HG03025 (cell line): Measurements from ENCODE around the gene PHACTR3.

Experiments
- ATAC-seq: cut with Tn5 transposase; IDR thresholded peaks from one replicate; pipeline ENCODE4 v1.9.1; 2021; ENCODE audit warnings: mild to moderate bottlenecking, moderate library complexity; ENCODE audit not compliant: unreplicated experiment, low FRiP score

The PHACTR3 gene

GRCh38 chr20:59821201-59821600, 216.9 kb downstream of the PHACTR3 start:
- no peak for ATAC-seq

GRCh38 chr20:59821788-59822187, 217.4 kb downstream of the PHACTR3 start:
- no peak for ATAC-seq

GRCh38 chr20:59822291-59823029, 218.1 kb downstream of the PHACTR3 start:
- no peak for ATAC-seq

- no peak for ATAC-seq
Observed at GRCh38 chr20:59823030-59823423, 218.7 kb downstream of the PHACTR3 start.

GRCh38 chr20:59823491-59824259, 219.3 kb downstream of the PHACTR3 start:
- no peak for ATAC-seq

GRCh38 chr20:59824711-59825562, 220.6 kb downstream of the PHACTR3 start:
- ATAC-seq = no peak

GRCh38 chr20:59825563-59825920, 221.2 kb downstream of the PHACTR3 start:
- ATAC-seq = no peak

- no peak for ATAC-seq
Observed at GRCh38 chr20:59825944-59826759, 221.8 kb downstream of the PHACTR3 start.

GRCh38 chr20:59827138-59828056, 223.1 kb downstream of the PHACTR3 start:
- no peak for ATAC-seq

- no peak for ATAC-seq
Observed at GRCh38 chr20:59828125-59829053, 224.0 kb downstream of the PHACTR3 start.

GRCh38 chr20:59829054-59829785, 224.9 kb downstream of the PHACTR3 start:
- no peak for ATAC-seq

GRCh38 chr20:59829786-59830664, 225.7 kb downstream of the PHACTR3 start:
- no peak for ATAC-seq

- ATAC-seq = no peak
Observed at GRCh38 chr20:59830665-59831023, 226.3 kb downstream of the PHACTR3 start.

GRCh38 chr20:59831024-59831915, 226.9 kb downstream of the PHACTR3 start:
- ATAC-seq = no peak

- ATAC-seq = no peak
Observed at GRCh38 chr20:59831916-59832270, 227.6 kb downstream of the PHACTR3 start.
